HepG2 (cell line): Measurements from ENCODE around the gene MAPK14. TPM values are rescaled to one million over a fixed set of nuclear protein-coding genes. Genes with fewer than 3 reads are reported as not detected.

Experiments used
- ATAC-seq: fragments of 200-7000 bp; cut with Tn5 transposase; 3 replicates; pipeline ENCODE4 v1.9.1; 2020; ENCODE audit warnings: mild to moderate bottlenecking, moderate library complexity
- BruUV-seq: library from RNA; stranded (reverse); fragments of 400-500 nt; replicated peaks from 2 replicates; lab custom pipeline; 2021; lab: Mats Ljungman, UMichigan
- CTCF ChIA-PET: fragments of 300-600 bp; formaldehyde crosslinking; extraction: SDS; loops from one replicate; lab custom pipeline; 2021; ENCODE audit warnings: low total read pairs, inconsistent platforms, low intra/inter-chr PET ratio; lab: Yijun Ruan, JAX
- POLR2A ChIA-PET: fragments of 350-600 bp; sonication (Branson Sonifier 250); formaldehyde crosslinking; loops from one replicate; lab custom pipeline; 2020; ENCODE audit warnings: antibody characterized with exemption, inconsistent platforms; lab: Yijun Ruan, JAX
- DNase-seq: peaks from one replicate; pipeline ENCODE4 v3.0.0-alpha.2; 2015; ENCODE audit warnings: low spot score
- FAIRE-seq: peaks from 3 replicates; lab custom pipeline; 2011; peaks lifted over from hg19 to GRCh38; lab: Jason Lieb, UNC
- H2AFZ ChIP-seq: one replicate; pipeline ENCODE4 v1.6.1; 2011; ENCODE audit warnings: low read length, inconsistent platforms
- H3K27ac ChIP-seq: fragments of 300-600 bp; 3 replicates; pipeline ENCODE4 v1.8.0; 2011; ENCODE audit warnings: mixed run types, mild to moderate bottlenecking, mixed read lengths, low read length, inconsistent platforms; ENCODE audit not compliant: insufficient read depth; ENCODE audit errors: extremely low read length
- H3K27me3 ChIP-seq, 2 experiments: fragments of 200-600 bp in 1 of 2; 2 replicates in 1 of 2; 3 replicates in 1 of 2; pipeline versions ENCODE4 v1.6.0 to v1.8.0; 2011; ENCODE audit warnings: low read length in 2 of 2, mild to moderate bottlenecking in 2 of 2, moderate library complexity in 2 of 2, inconsistent platforms in 1 of 2; ENCODE audit not compliant: insufficient read depth in 2 of 2, control insufficient read depth in 1 of 2
- H3K36me3 ChIP-seq, 2 experiments: fragments of 200-600 bp in 1 of 2; replicated peaks in 1 of 2; 2 replicates in 1 of 2; 3 replicates in 1 of 2; pipeline versions ENCODE4 v1.5.1 to v1.8.0; 2011; ENCODE audit warnings: low read length in 2 of 2, inconsistent platforms in 1 of 2; ENCODE audit not compliant: insufficient read depth in 2 of 2, control insufficient read depth in 1 of 2
- H3K4me1 ChIP-seq: 2 replicates; pipeline ENCODE4 v1.5.1; 2012; ENCODE audit warnings: low read length, inconsistent platforms; ENCODE audit not compliant: insufficient read depth
- H3K4me2 ChIP-seq: 2 replicates; pipeline ENCODE4 v1.6.0; 2011; ENCODE audit warnings: low read depth, low read length, inconsistent platforms
- H3K4me3 ChIP-seq, 3 experiments: fragments of 200-600 bp in 1 of 3; sonication (generic), shearing (Covaris generic) in 1 of 3; replicated peaks in 1 of 3; 2 replicates each; pipeline ENCODE4 v1.5.1; 2011 to 2016; ENCODE audit warnings: low read length in 3 of 3, inconsistent platforms in 2 of 3, low read depth in 2 of 3, mild to moderate bottlenecking in 2 of 3, control low read depth in 1 of 3, mixed read lengths in 1 of 3; ENCODE audit not compliant: insufficient read depth in 1 of 3
- H3K79me2 ChIP-seq: one replicate; pipeline ENCODE4 v1.6.1; 2011; ENCODE audit warnings: low read length, inconsistent platforms; ENCODE audit not compliant: insufficient read depth
- H3K9ac ChIP-seq: 2 replicates; pipeline ENCODE4 v1.6.0; 2011; ENCODE audit warnings: mild to moderate bottlenecking, low read depth, low read length, inconsistent platforms; ENCODE audit not compliant: insufficient read depth
- H3K9me3 ChIP-seq: 2 replicates; pipeline ENCODE4 v1.5.1; 2012; ENCODE audit warnings: mild to moderate bottlenecking, low read length
- H4K20me1 ChIP-seq: 2 replicates; pipeline ENCODE4 v1.6.0; 2011; ENCODE audit warnings: inconsistent platforms, mild to moderate bottlenecking, low read length, moderate library complexity; ENCODE audit not compliant: insufficient read depth
- DNMT3B ChIP-seq: conservative IDR thresholded peaks from 2 replicates; pipeline ENCODE4 v1.6.1; 2016; ENCODE audit warnings: missing biosample characterization, control low read depth
- RBM39 ChIP-seq: fragments of 200-400 bp; formaldehyde crosslinking; IDR thresholded peaks from one replicate; pipeline ENCODE4 v1.6.1; 2018; ENCODE audit warnings: antibody characterized with exemption, mild to moderate bottlenecking, low read depth, low read length; ENCODE audit not compliant: poor library complexity, severe bottlenecking
- SP1 ChIP-seq, 2 experiments: fragments of 450-650 bp in 1 of 2; sonication (generic) in 1 of 2; formaldehyde crosslinking in 1 of 2; IDR thresholded peaks; 2 replicates each; pipeline versions ENCODE4 v1.4.0 to v1.6.1; 2016 to 2020; ENCODE audit warnings: missing genetic modification reagents in 1 of 2
- ZNF121 ChIP-seq: sonication (generic); formaldehyde crosslinking; IDR thresholded peaks from 2 replicates; pipeline ENCODE4 v1.5.0; 2020; ENCODE audit warnings: mild to moderate bottlenecking, missing genetic modification reagents
- WGBS: methylation state at CpG from one replicate; pipeline ENCODE4 v1.1.6; 2017; ENCODE audit warnings: low lambda C conversion rate; 5-methylcytosine and 5-hydroxymethylcytosine counted together
- in situ Hi-C: cut with HindIII; loops from 2 replicates; pipeline ENCODE4 v1.10.0; 2017; ENCODE audit warnings: low pct_unique_long_range_greater_than_20kb; ENCODE audit not compliant: extremely low pct_ligation_motif_present
- intact Hi-C: fragments of 100-400 bp; cut with micrococcal nuclease; formaldehyde crosslinking; loops from one replicate; pipeline ENCODE4 v1.10.0; 2022; ENCODE audit not compliant: unreplicated experiment
- polyA plus RNA-seq, 8 experiments: library from polyadenylated mRNA; depleted of rRNA in 3 of 8; stranded (reverse) in 7 of 8; unstranded in 1 of 8; fragments of >200 nt; fragmentation: Illumina TruSeq in 4 of 8; extraction: Trizol in 4 of 8; gene quantifications; 2 replicates each; pipeline versions ENCODE4 v1.2.1 to v1.2.3, GENCODE V29; 2011 to 2016; ENCODE audit warnings: low read depth in 4 of 8, missing spikeins in 1 of 8, mixed read lengths in 1 of 8; ENCODE audit not compliant: insufficient read depth in 1 of 8
- total RNA-seq, 5 experiments: library from RNA; depleted of rRNA; stranded (reverse); fragments of >200 nt; fragmentation: Illumina TruSeq; extraction: Trizol; gene quantifications; 2 replicates each; pipeline ENCODE4 v1.2.3, GENCODE V29; 2016; ENCODE audit warnings: low read depth in 1 of 5
- TF ChIP-seq, protein P1 (sequence below): sonication (generic); formaldehyde crosslinking; IDR thresholded peaks from 2 replicates; pipeline ENCODE4 v1.9.0; 2021; ENCODE audit warnings: missing genetic modification reagents, mild to moderate bottlenecking, borderline replicate concordance

MAPK14 gene
- total and polyA plus RNA-seq, 2 of the 13 experiments (the other 11 are each of a cell fraction or from before 2014, with no cell fraction given) = 66.3 to 67.3 TPM

DNA sequence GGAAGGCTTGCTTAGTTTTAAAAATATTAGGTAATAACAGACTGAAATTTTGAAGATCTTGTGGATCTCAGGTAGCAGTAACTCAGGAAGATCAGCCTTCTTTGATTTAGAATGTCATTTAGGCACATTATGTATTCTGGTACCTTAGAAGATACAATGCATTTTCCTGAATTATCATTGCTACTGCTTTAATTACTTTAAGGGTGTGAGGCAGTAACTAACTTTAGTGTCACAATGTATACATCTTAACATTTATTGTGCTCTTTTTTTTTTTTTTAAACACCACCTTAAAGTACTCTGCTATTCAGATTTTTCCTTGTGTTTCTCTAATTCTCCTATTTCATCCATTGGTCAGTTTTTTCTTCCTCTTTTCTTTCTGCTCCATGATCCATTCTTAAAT is 13.3 kb downstream of the MAPK14 start:
- Histone ChIP-seq H3K4me1 (peaks cover 52% of the 10 kb centered on the region), H3K4me2 (no peak overlapping the region), H3K36me3 (no peaks in the 10 kb centered on the region), H4K20me1 (peaks cover 69% of the 10 kb centered on the region), H3K9me3 (no peaks in the 10 kb centered on the region), H3K27me3 (no peaks in the 10 kb centered on the region), H3K27ac (no peak overlapping the region), H3K9ac (no peak overlapping the region), H3K4me3 (no peak overlapping the region), H3K79me2 (peaks cover 95% of the 10 kb centered on the region), H2AFZ (no peak overlapping the region)
- ChIA-PET POLR2A (no interaction called here), CTCF (no interaction called here)
- in situ Hi-C loops (no loop called here), intact Hi-C loops (no loop called here)
- BruUV-seq = no TSS peak
- ATAC-seq (no peak), FAIRE-seq (no peak), DNase-seq (no peak)
- TF ChIP-seq DNMT3B = no peak
- TF ChIP-seq, protein P1, sequence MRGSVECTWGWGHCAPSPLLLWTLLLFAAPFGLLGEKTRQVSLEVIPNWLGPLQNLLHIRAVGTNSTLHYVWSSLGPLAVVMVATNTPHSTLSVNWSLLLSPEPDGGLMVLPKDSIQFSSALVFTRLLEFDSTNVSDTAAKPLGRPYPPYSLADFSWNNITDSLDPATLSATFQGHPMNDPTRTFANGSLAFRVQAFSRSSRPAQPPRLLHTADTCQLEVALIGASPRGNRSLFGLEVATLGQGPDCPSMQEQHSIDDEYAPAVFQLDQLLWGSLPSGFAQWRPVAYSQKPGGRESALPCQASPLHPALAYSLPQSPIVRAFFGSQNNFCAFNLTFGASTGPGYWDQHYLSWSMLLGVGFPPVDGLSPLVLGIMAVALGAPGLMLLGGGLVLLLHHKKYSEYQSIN (CRISPR knock-in tag) = no peak
- TF ChIP-seq RBM39 = no peak

DNA sequence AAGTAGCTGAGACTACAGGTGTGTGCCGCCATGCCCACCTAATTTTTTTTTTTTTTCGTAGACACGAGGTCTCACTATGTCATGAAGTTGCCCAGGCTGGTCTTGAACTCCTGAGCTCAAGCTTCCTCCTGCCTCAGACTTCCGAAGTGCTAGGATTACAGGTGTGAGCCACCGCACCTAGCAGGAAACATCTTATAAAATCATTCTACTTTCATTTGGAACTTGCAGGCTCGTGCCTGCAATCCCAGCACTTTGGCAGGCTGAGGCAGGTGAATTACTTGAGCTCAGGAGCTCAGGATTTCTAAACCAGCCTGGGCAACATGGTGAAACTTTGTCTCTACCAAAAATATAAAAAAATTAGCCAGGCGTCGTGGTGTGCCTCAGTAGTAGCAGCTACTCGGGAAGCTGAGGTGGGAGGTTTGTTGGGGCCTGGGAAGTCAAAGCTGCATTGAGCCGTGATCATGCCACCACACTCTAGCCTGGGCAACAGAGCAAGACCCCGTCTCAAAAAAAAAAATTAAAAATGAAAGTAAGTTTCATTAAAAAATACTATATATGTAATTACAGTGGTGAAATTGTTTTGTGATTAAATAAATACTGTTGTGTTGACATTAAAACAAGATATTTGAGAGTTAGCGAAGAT is 15.1 kb downstream of the MAPK14 start:
- WGBS = 96% methylated on average over 12 of the region's 12 CpGs
- POLR2A ChIA-PET = interaction anchor here (1.1 to 1.6 kb wide), 2 partner anchors 13 to 15 kb away, joined by 3 to 7 read pairs; partner anchors contain the start of gene MAPK14
- ATAC-seq (no peak), DNase-seq (no peak)
- Histone ChIP-seq H3K4me2 (no peak overlapping the region), H4K20me1 (peaks cover 58% of the 10 kb centered on the region), H3K4me3 (no peak overlapping the region), H3K79me2 (peaks cover 95% of the 10 kb centered on the region), H3K36me3 (peaks cover 0 to 1% of the 10 kb centered on the region in 2 experiments; a peak in 1 of 5 replicates), H3K4me1 (peaks cover 43% of the 10 kb centered on the region), H2AFZ (no peak overlapping the region), H3K9ac (no peak overlapping the region)
- in situ Hi-C loops = no loop called here
- CTCF ChIA-PET = no interaction called here
- BruUV-seq = no TSS peak
- intact Hi-C loops = no loop called here
- TF ChIP-seq SP1 (IDR thresholded peaks at IDR 0.05) (no peak), SP1 (CRISPR knock-in tag; IDR thresholded peaks at IDR 0.05) (no peak), ZNF121 (CRISPR knock-in tag) (peak; percentile 83)
- TF ChIP-seq, all 625 proteins: peak for 1
- FAIRE-seq = no peak
- Histone ChIP-seq H3K27me3 (no peaks in the 10 kb centered on the region), H3K27ac (no peak overlapping the region), H3K9me3 (no peaks in the 10 kb centered on the region)
